Naive thymus-derived CD4-positive, alpha-beta T cell (primary cell): Measurements from ENCODE around the gene LRBA. TPM values are rescaled to one million over a fixed set of nuclear protein-coding genes. Genes with fewer than 3 reads are reported as not detected.

Experiments
- ATAC-seq: fragments of 150-1000 bp; cut with Tn5 transposase; 2 replicates; pipeline ENCODE4 v1.10.0; 2021; ENCODE audit warnings: mild to moderate bottlenecking, moderate library complexity
- CTCF ChIA-PET: fragments of 350-600 bp; sonication (Branson Sonifier 250); formaldehyde crosslinking; loops from one replicate; lab custom pipeline; 2021; ENCODE audit warnings: antibody characterized with exemption; lab: Charles Lee
- POLR2A ChIA-PET: fragments of 350-600 bp; sonication (Branson Sonifier 250); formaldehyde crosslinking; loops from one replicate; lab custom pipeline; 2021; ENCODE audit warnings: antibody characterized with exemption, inconsistent platforms; lab: Charles Lee
- DNase-seq, 9 donors: peaks; one replicate each; pipeline versions ENCODE4 v3.0.0 to v3.0.0-alpha.2; 2020 to 2022; ENCODE audit warnings: mixed read lengths in 1 of 9
- H3K27ac ChIP-seq: one replicate; pipeline ENCODE4 v1.7.0; 2013; ENCODE audit warnings: mild to moderate bottlenecking, low read depth, low read length, moderate library complexity
- H3K27me3 ChIP-seq, 2 donors: one replicate each; pipeline ENCODE4 v1.7.0; 2013; ENCODE audit warnings: low read length in 2 of 2, mild to moderate bottlenecking in 2 of 2, moderate library complexity in 2 of 2; ENCODE audit not compliant: control insufficient read depth in 2 of 2, insufficient read depth in 2 of 2
- H3K36me3 ChIP-seq, 3 experiments: 1 replicate in 2 of 3; 2 replicates in 1 of 3; pipeline ENCODE4 v1.7.0; 2013; ENCODE audit warnings: low read length in 3 of 3, mild to moderate bottlenecking in 3 of 3, moderate library complexity in 1 of 3; ENCODE audit not compliant: insufficient read depth in 3 of 3, control insufficient read depth in 2 of 3
- H3K4me1 ChIP-seq, 2 donors: one replicate each; pipeline ENCODE4 v1.7.0; 2013; ENCODE audit warnings: low read length in 2 of 2, mild to moderate bottlenecking in 2 of 2, moderate library complexity in 1 of 2; ENCODE audit not compliant: control insufficient read depth in 2 of 2, insufficient read depth in 2 of 2
- H3K4me3 ChIP-seq: 2 replicates; pipeline ENCODE4 v1.7.0; 2013; ENCODE audit warnings: mild to moderate bottlenecking, low read length
- H3K9me3 ChIP-seq, 3 experiments: 1 replicate in 2 of 3; 2 replicates in 1 of 3; pipeline ENCODE4 v1.7.0; 2013; ENCODE audit warnings: low read length in 3 of 3; ENCODE audit not compliant: control insufficient read depth in 2 of 3
- H3K27ac Mint-ChIP-seq, 9 donors: one replicate each; pipeline ENCODE4 v1.8.0; 2020 to 2022; ENCODE audit warnings: mixed read lengths in 9 of 9, mild to moderate bottlenecking in 8 of 9, moderate library complexity in 5 of 9, inconsistent platforms in 2 of 9
- H3K27me3 Mint-ChIP-seq, 5 donors: one replicate each; pipeline ENCODE4 v1.8.0; 2021 to 2022; ENCODE audit warnings: mixed read lengths in 5 of 5, mild to moderate bottlenecking in 1 of 5
- H3K36me3 Mint-ChIP-seq, 5 donors: one replicate each; pipeline ENCODE4 v1.8.0; 2020 to 2022; ENCODE audit warnings: mixed read lengths in 5 of 5, mild to moderate bottlenecking in 3 of 5, inconsistent platforms in 1 of 5
- H3K4me1 Mint-ChIP-seq, 7 donors: one replicate each; pipeline ENCODE4 v1.8.0; 2020 to 2022; ENCODE audit warnings: mixed read lengths in 7 of 7, mild to moderate bottlenecking in 3 of 7, inconsistent platforms in 1 of 7
- H3K4me3 Mint-ChIP-seq, 10 donors: one replicate each; pipeline ENCODE4 v1.8.0; 2020 to 2022; ENCODE audit warnings: mild to moderate bottlenecking in 10 of 10, mixed read lengths in 10 of 10, moderate library complexity in 6 of 10, inconsistent platforms in 2 of 10
- H3K9me3 Mint-ChIP-seq, 11 donors: one replicate each; pipeline ENCODE4 v1.8.0; 2020 to 2022; ENCODE audit warnings: mixed read lengths in 11 of 11, mild to moderate bottlenecking in 4 of 11, inconsistent platforms in 1 of 11, moderate library complexity in 1 of 11
- intact Hi-C, 2 donors: fragments of 100-400 bp; cut with micrococcal nuclease; formaldehyde crosslinking; loops; one replicate each; pipeline ENCODE4 v1.15.1; 2023
- polyA plus RNA-seq, 2 donors: library from polyadenylated mRNA; unstranded; fragments of 300-500 nt; fragmentation: Illumina TruSeq; gene quantifications; one replicate each; pipeline ENCODE4 v1.2.3, GENCODE V29; 2021
- total RNA-seq, 6 experiments: library from RNA in 5 of 6; stranded (reverse) in 5 of 6; gene quantifications; 1 replicate in 5 of 6; 2 replicates in 1 of 6; pipeline ENCODE4 v1.2.3 and lab custom pipeline; 2021 to 2026

Gene LRBA
- total and polyA plus RNA-seq, 7 experiments from 2014 or later, result 20.8 to 71.4 (median 58.4) TPM

DNA sequence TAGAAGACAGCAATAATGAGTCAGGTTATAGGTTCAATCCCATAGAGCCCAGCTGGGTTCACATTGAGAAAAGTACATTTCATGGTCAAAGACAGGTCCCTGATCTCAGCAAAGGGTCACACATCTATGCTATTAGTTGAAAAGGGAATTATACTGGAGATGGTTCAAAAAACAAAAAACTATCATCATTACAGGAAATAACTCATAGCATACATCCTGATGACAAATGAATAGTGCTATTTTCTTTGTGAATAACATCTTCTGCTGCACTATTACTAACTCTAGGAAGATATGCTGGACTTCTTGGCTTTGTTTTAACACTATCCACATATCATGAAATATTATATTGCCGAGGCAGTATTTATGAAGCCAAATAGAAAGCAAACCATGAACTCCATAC, 635.6 kb downstream of the LRBA start:
- DNase-seq (no peak), ATAC-seq (no peak)
- H3K4me1 ChIP-seq, result no peaks in the 10 kb centered on the region
- no peaks in the 10 kb centered on the region for H3K27me3 ChIP-seq
- Mint-ChIP-seq H3K27ac (no peak overlapping the region), H3K4me1 (no peaks in the 10 kb centered on the region), H3K9me3 (no peaks in the 10 kb centered on the region), H3K27me3 (no peaks in the 10 kb centered on the region), H3K36me3 (peaks cover 0 to 41% (median 23%) of the 10 kb centered on the region in 5 donors), H3K4me3 (no peak overlapping the region)
- intact Hi-C loops, result no loop called here
- H3K4me3 ChIP-seq, result no peak overlapping the region
- H3K9me3 ChIP-seq, result no peaks in the 10 kb centered on the region
- H3K27ac ChIP-seq, result no peak overlapping the region
- no peaks in the 10 kb centered on the region for H3K36me3 ChIP-seq
- ChIA-PET POLR2A (no interaction called here), CTCF (no interaction called here)

DNA sequence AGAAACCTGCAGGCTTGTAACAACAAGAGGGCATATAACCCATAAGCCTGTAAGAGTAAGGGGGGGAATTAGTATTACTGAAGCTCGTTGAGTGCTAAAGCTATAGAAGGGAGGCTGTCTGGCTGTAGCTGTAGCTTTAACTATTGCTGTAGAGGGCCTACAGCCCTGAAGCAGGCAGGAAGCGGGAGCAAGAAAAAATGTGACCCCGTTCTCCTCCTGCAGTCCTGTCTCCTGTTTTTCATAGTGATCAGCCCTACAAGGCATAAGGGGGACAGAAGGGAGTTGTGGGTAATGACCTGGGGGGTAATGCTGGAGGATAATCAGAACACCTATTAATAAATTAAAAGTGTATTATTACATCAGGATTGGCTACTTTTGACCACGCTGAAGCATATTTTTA, 640.1 kb downstream of the LRBA start:
- Histone ChIP-seq H3K36me3 (no peaks in the 10 kb centered on the region), H3K9me3 (no peaks in the 10 kb centered on the region), H3K4me1 (no peaks in the 10 kb centered on the region), H3K27me3 (no peaks in the 10 kb centered on the region), H3K4me3 (no peak overlapping the region), H3K27ac (no peak overlapping the region)
- Mint-ChIP-seq H3K27ac (no peak overlapping the region), H3K4me3 (no peak overlapping the region), H3K27me3 (no peaks in the 10 kb centered on the region), H3K9me3 (peaks cover 0 to 5% (median 0%) of the 10 kb centered on the region in 11 donors), H3K36me3 (peaks cover 3 to 46% (median 25%) of the 10 kb centered on the region in 5 donors), H3K4me1 (peaks cover 0 to 5% (median 0%) of the 10 kb centered on the region in 7 donors)
- intact Hi-C loops, result no loop called here
- ChIA-PET POLR2A (no interaction called here), CTCF (no interaction called here)
- no peak for ATAC-seq
- no peak for DNase-seq

DNA sequence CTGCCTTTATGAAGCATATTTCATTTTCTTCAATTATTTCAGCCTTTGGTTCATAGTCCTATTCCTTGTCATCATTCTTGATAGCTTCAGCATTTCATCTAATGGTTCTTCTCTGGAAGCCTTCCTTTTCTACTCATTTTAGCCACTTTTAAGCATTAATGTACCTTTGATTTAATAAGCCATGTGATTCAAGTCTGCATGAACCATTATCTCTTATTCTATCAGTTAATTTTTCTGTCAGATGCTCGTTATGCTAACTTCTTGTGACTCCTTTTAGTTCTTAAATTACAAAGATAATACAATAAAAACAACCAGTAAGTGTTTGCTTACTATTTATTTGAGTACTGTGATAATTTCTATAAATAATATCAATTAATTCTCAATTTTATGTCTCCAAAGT, 643.2 kb downstream of the LRBA start:
- Histone ChIP-seq H3K27ac (no peak overlapping the region), H3K4me1 (no peaks in the 10 kb centered on the region), H3K4me3 (no peak overlapping the region), H3K36me3 (no peaks in the 10 kb centered on the region), H3K27me3 (no peaks in the 10 kb centered on the region), H3K9me3 (no peaks in the 10 kb centered on the region)
- intact Hi-C loops, result loop anchor here in 1 of 2 donors (2.0 kb wide), 1 partner anchor 15 kb away; no protein-coding TSS in a partner anchor
- H3K4me1 Mint-ChIP-seq, result peaks cover 0 to 5% (median 0%) of the 10 kb centered on the region in 7 donors
- ChIA-PET CTCF (no interaction called here), POLR2A (no interaction called here)
- peaks cover 0 to 5% (median 0%) of the 10 kb centered on the region in 11 donors for H3K9me3 Mint-ChIP-seq
- ATAC-seq (no peak), DNase-seq (no peak)
- H3K27ac Mint-ChIP-seq, result no peak overlapping the region
- peaks cover 3 to 42% (median 20%) of the 10 kb centered on the region in 5 donors for H3K36me3 Mint-ChIP-seq
- H3K4me3 Mint-ChIP-seq, result no peak overlapping the region
- no peaks in the 10 kb centered on the region for H3K27me3 Mint-ChIP-seq

DNA sequence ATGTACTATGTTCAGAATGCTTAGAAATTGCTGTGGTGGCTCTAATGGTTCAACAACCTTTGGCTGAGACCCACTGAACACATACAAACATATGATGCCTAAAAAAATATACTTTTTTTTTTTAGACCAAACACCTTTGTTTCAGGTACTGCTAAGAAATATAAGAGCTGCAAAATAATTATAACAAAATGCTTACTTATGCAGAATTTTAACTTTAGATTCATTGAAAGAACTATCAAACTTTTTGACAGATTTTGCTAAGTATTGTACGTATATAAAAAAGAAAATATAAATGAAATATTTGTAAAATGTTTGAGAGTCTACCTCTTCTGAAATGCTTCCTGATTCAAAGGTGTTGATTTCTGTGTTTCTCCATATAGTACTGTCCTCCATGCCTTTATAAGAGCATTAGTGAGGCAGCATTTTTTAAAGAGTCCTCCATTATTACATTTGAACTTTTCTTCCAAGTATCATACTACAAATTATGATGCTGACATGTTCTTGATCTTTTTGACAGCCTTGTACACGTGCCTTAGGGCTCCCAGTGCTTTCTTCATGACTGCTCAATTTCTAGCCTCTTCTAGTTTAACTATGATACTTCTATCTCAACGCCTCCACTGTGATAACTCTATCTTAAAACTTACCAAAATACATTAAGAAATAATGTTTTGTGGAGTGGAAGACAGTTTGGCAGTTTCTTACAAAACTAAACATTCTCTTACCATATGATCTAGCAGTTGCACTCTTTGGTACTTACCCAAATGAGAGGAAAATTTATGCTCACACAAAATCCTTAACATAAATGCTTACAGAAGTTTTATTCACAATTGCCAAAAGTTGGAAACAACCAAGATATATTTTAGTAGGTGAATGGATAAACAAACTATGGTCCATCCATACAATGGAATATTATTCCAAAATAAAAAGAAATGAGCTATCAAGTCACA, 645.4 kb downstream of the LRBA start:
- intact Hi-C loops, result no loop called here
- DNase-seq (no peak), ATAC-seq (no peak)
- Histone ChIP-seq H3K27ac (no peak overlapping the region), H3K27me3 (no peaks in the 10 kb centered on the region), H3K9me3 (no peaks in the 10 kb centered on the region), H3K4me1 (no peaks in the 10 kb centered on the region), H3K4me3 (no peak overlapping the region), H3K36me3 (no peaks in the 10 kb centered on the region)
- POLR2A ChIA-PET, result no interaction called here
- peaks cover 0 to 5% (median 0%) of the 10 kb centered on the region in 7 donors for H3K4me1 Mint-ChIP-seq
- H3K9me3 Mint-ChIP-seq, result peaks cover 0 to 5% (median 0%) of the 10 kb centered on the region in 11 donors
- peak overlapping the region in 1 of 9 donors; percentile 29 for H3K27ac Mint-ChIP-seq
- CTCF ChIA-PET, result no interaction called here
- peaks cover 3 to 29% (median 10%) of the 10 kb centered on the region in 5 donors for H3K36me3 Mint-ChIP-seq
- H3K4me3 Mint-ChIP-seq, result no peak overlapping the region
- H3K27me3 Mint-ChIP-seq, result no peaks in the 10 kb centered on the region

- no peaks in the 10 kb centered on the region for H3K36me3 ChIP-seq
- no peaks in the 10 kb centered on the region for H3K27me3 ChIP-seq
- no peaks in the 10 kb centered on the region for H3K9me3 ChIP-seq
- ChIA-PET POLR2A (no interaction called here), CTCF (no interaction called here)
- H3K27me3 Mint-ChIP-seq, result no peaks in the 10 kb centered on the region
- no peak overlapping the region for H3K4me3 ChIP-seq
- DNase-seq, result no peak
- H3K27ac Mint-ChIP-seq, result no peak overlapping the region
- no peaks in the 10 kb centered on the region for H3K4me1 ChIP-seq
- no peaks in the 10 kb centered on the region for H3K9me3 Mint-ChIP-seq
- H3K4me3 Mint-ChIP-seq, result no peak overlapping the region
- H3K4me1 Mint-ChIP-seq, result peaks cover 0 to 13% (median 0%) of the 10 kb centered on the region in 7 donors
- H3K36me3 Mint-ChIP-seq, result peaks cover under 1 to 22% (median 3%) of the 10 kb centered on the region in 5 donors
- H3K27ac ChIP-seq, result no peak overlapping the region
- intact Hi-C loops, result no loop called here
- no peak for ATAC-seq
Observed at GRCh38 chr4:150368667-150369066, 646.4 kb downstream of the LRBA start.

DNA sequence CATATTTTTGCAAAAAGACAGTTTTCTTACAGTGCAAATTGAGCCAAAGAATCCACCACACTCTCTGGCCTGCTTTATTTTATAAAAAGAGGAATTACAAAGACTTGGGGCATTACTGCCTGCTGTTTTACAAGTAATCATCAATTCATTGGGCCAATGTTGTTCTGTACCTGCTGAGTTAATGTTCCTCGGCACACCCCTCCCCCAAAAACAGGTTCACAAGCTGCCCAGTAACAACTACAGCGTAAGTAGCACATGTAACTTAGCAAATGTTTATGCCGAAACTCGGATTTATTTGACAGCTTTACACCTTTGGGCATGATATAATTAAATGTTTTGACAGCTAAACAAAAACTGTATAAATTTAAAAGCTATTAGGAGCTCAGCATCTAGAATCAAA, 647.8 kb downstream of the LRBA start:
- Mint-ChIP-seq H3K36me3 (peaks cover 0 to 19% (median 2%) of the 10 kb centered on the region in 5 donors), H3K4me3 (no peak overlapping the region), H3K4me1 (peaks cover 0 to 13% (median 0%) of the 10 kb centered on the region in 7 donors), H3K9me3 (no peaks in the 10 kb centered on the region), H3K27ac (no peak overlapping the region), H3K27me3 (no peaks in the 10 kb centered on the region)
- Histone ChIP-seq H3K9me3 (no peaks in the 10 kb centered on the region), H3K27me3 (no peaks in the 10 kb centered on the region), H3K36me3 (no peaks in the 10 kb centered on the region), H3K27ac (no peak overlapping the region), H3K4me3 (no peak overlapping the region), H3K4me1 (no peaks in the 10 kb centered on the region)
- intact Hi-C loops, result no loop called here
- ATAC-seq (no peak), DNase-seq (no peak)
- POLR2A ChIA-PET, result no interaction called here
- CTCF ChIA-PET, result no interaction called here
